ENCODE measurements around the gene KIF19.

The KIF19 gene

DNA sequence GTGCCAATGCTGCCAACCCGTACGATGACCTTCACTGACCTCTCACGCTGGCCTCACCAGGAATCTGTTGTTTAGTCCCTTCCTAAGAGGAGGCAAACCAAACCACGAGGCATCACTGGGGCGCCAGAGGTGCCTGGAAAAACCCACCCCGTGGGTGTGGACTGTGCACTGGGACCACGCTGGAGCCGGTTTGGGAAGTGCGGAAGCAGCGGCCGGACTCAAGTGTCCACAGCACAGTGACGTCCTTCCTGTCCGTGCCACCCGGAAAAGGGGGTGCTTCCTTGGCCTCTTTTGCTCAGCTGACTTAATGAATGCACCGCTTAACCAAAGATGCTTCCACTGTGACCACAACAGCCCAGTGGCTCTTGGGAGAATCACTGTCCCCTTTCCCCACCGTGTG lies 9.0 kb upstream of the KIF19 start:
- DNase-seq (ENCODE audit: low read depth): no peak
- H3K4me3 ChIP-seq (ENCODE audit: low read length): no peak overlapping the region
- TF ChIP-seq, protein P1, sequence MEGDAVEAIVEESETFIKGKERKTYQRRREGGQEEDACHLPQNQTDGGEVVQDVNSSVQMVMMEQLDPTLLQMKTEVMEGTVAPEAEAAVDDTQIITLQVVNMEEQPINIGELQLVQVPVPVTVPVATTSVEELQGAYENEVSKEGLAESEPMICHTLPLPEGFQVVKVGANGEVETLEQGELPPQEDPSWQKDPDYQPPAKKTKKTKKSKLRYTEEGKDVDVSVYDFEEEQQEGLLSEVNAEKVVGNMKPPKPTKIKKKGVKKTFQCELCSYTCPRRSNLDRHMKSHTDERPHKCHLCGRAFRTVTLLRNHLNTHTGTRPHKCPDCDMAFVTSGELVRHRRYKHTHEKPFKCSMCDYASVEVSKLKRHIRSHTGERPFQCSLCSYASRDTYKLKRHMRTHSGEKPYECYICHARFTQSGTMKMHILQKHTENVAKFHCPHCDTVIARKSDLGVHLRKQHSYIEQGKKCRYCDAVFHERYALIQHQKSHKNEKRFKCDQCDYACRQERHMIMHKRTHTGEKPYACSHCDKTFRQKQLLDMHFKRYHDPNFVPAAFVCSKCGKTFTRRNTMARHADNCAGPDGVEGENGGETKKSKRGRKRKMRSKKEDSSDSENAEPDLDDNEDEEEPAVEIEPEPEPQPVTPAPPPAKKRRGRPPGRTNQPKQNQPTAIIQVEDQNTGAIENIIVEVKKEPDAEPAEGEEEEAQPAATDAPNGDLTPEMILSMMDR (IDR thresholded peaks at IDR 0.05; ENCODE audit: insufficient read depth, low read depth, low read length, missing control alignments): no peak

DNA sequence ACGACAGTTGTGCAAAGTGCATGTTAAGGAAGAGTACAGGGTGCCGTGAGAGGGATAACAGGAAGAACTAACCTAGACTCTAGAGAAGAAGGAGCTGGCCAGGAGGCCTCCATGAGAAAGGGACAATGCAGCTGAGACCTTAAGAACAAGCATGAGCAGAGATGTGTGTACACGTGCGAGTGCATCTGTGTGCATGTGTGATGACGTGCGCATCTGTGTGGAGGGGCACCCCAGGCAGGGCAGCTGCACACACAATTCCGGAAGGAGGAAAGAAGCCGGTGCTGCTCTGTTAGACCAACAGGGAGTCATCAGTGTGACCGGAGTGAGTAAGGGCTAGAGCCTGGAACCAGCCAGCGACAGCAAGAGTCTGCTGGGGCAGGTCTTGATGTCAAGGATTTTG lies 7.6 kb upstream of the KIF19 start:
- TF ChIP-seq, protein P1 (IDR thresholded peaks at IDR 0.05; ENCODE audit: insufficient read depth, low read depth, low read length, missing control alignments): no peak
- H3K4me3 ChIP-seq (ENCODE audit: low read length): no peak overlapping the region
- no peak for DNase-seq (ENCODE audit: low read depth)

DNA sequence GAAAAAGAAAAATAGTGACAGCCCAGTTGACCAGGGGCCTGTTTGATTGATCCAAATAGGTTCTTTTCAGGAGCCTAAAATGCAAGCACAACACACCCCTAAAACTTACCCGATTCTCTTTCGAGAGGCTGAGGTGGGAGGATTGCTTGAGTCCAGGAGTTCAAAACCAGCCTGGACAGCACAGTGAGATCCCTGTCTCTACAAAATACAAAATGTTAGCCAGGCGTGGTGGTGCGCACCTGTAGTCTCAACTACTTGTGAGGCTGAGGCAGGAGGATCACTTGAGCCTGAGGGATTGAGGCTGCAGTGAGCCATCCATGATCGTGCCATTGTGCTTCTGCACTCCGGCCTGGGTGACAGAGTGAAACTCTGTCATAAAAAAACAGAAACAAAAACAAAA lies 1.5 kb upstream of the KIF19 start:
- no peak for DNase-seq (ENCODE audit: low read depth)
- H3K4me3 ChIP-seq (ENCODE audit: low read length): no peak overlapping the region
- TF ChIP-seq, protein P1 (IDR thresholded peaks at IDR 0.05; ENCODE audit: insufficient read depth, low read depth, low read length, missing control alignments): no peak

DNA sequence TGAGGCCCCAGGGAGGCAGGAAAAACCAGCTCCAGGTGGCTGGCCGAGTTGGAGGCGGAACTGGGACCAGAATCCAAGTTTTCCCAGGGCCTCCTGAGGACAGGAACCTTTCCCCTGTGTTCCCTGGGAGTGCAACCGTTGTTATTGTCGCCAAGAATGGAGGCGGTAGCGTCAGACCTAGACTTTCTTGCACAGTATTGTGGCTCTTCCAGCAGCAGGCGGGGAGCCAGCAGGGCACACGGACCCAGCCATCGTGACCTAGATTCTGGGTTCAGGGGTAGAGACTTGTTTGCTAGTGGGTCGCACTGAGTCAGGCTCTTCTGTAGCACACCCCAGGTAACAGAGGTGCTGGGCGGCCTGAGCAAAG lies 667 bp upstream of the KIF19 start:
- H3K4me3 ChIP-seq (ENCODE audit: low read length): no peak overlapping the region
- TF ChIP-seq, protein P1 (IDR thresholded peaks at IDR 0.05; ENCODE audit: insufficient read depth, low read depth, low read length, missing control alignments): no peak
- DNase-seq (ENCODE audit: low read depth): no peak

DNA sequence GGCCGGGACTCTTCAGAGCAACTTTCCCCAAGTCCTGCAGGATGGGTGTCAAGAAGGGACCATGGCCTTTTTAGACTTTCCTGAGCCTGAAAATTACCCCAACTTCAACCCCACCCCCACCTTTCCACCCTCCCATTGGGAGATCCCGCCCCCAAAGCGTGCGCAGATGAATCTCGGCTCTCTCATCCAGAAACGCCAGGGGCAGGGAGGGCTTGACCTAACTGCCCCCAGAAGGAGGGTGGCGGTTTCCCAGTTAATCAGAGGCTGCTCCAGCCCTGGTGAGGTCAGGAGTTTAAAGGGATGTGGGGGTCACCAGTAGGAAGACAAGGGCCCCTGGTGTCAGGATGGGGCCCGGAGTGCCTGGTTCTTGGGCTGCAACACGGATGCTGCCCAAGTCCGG lies 480 bp downstream of the KIF19 start:
- no peak for DNase-seq (ENCODE audit: low read depth)
- TF ChIP-seq, protein P1 (IDR thresholded peaks at IDR 0.05; ENCODE audit: insufficient read depth, low read depth, low read length, missing control alignments): no peak
- no peak overlapping the region for H3K4me3 ChIP-seq (ENCODE audit: low read length)

DNA sequence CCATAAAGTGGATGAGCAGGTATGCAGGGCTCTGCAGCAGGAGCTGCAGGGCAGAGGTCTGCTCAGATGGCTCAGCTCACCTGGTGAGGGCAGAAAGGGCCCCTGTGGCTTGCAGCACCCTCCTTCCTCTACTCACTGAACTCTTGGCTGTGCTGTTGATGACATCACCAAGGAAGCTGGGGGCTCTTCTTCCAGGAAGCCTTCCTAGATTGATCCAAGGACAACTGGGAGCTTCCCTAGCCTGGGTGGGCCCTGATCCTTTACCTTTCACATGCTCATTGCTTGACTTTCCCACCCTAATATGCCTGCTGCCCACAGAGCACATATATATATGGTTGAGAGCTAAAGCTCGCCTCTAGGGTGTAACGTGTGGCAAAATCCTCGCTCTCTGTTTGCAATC lies 2.5 kb downstream of the KIF19 start:
- H3K4me3 ChIP-seq (ENCODE audit: low read length): no peak overlapping the region
- TF ChIP-seq, protein P1 (IDR thresholded peaks at IDR 0.05; ENCODE audit: insufficient read depth, low read depth, low read length, missing control alignments): no peak
- DNase-seq (ENCODE audit: low read depth): no peak

DNA sequence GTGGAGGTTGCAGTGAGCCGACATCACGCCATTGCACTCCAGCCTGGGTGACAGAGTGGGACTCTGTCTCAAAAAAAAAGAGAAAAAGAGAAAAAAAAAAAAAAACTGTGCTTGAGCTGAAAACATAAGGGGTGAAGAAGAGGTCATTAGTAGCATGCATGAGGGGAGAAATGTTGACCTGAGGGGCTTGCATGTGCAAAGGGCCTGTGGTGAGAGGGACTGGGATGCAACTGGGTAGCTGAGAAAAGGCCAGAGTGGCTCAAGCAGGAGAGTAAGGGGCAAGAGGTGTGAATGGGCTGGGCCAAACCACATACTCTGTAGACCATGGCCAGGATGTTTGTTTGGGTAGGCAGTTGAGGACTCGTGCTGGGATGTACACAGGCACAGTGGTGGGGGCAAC lies 3.4 kb downstream of the KIF19 start:
- no peak overlapping the region for H3K4me3 ChIP-seq (ENCODE audit: low read length)
- TF ChIP-seq, protein P1 (IDR thresholded peaks at IDR 0.05; ENCODE audit: insufficient read depth, low read depth, low read length, missing control alignments): no peak
- DNase-seq (ENCODE audit: low read depth): no peak

Data from epithelial cell of esophagus (primary cell).